NCI-H146 treated with DMSO at 0.1 percent for 48 hours (cell line): ENCODE results near the gene AP2B1.

Experiments
- DNase-seq: peaks from one replicate; lab custom pipeline; 2025; ENCODE audit not compliant: unreplicated experiment; lab: John Stamatoyannopoulos, UW

The AP2B1 gene

GRCh38 chr17:35768797-35769196, 181.7 kb downstream of the AP2B1 start:
- no peak for DNase-seq

GRCh38 chr17:35769895-35770486, 182.9 kb downstream of the AP2B1 start:
- DNase-seq, result no peak

DNA sequence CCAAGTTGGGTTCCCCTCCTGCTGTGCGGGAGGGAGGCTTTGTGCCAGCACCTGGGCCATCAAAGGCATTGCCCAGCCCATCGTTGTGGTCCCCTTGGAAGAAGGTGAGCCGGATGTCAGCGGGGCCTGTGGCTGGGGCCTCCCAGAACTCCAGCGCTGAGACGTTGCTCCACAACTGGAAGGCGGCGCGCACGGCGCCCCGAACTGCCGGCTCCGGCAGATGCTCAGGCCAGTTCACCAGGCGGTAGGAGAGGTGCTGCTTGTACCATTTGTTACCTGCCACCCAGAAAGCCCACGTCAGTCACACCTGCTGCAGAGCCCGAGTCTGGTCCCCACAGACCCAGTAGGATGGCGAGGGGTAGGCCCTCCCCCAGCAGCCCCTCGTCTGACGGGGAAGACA, 186.0 kb downstream of the AP2B1 start:
- DNase-seq, result no peak

DNA sequence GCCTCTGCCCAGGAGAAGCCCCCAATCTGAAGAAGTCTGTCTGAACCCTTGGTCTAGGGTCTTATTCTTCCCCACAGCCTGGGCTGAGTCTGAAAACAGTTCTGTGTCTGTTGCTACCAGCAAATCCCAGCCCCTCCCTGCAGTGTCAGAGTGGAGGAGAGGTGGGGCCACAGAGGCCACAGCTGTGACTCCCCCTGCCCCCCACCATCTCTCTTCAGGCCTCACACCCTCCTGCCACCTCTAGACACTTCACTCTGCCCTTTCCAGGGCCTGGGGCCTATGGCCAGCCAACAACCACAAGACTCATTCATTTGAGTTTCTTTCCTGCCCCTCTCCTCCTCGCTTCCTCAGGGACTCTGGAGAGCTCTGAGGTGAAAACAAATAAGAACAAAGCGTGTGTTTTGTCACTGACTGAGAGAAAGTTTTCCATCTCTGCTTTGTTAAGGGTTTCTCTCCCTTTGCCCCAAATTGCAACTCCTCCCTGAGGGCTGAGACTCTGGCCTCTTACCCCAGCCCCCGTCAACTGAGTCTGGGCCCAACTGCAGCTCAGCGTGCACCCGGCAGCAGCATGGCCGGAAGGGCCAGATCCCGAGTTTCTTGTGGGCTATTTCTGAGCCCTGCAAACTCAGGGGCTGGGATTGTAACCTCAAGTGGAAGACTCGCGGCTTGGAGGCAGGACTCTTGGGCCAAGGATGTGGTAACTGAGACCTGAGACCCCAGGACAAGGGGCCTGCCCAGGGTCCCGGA, 186.7 kb downstream of the AP2B1 start:
- no peak for DNase-seq

DNA sequence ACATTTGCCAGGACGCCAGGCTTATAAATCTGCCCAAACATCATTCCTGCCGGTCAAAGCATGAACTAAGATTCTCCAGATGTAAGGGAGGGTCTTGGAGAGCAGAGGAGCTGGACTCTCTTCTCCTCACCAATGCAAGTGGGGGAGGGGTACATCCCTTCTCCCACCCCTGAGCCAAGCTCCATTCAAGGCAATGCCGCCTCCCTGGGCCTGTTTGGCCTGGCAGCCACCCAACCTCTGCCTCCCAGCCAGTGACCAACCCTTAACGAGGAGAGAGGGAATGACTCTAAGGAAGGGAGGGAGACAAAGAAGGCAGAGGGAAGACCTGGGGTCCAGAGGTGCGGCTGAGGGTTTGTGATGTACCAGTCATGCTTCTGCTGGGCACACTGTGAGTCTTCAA, 187.4 kb downstream of the AP2B1 start:
- DNase-seq, result no peak

DNA sequence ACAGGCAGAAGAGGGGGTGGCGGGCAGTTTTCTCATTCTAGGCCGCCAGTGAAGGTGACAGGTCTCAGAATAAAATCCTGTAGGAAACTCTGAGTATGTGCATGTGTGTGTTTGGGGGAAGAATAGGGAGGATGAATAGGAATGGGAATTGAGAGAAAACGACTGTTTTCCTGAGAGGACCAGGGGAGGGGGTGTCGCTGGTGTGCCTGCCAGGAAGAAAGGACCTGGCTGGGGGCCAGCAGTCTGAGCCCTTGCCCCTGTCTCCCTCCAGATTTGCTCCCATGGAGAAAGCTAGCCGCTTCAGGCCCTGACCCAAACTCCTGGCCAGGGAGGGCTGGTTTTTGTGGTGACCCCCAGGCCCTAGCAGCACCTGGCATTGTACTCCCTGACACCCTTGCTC, 187.9 kb downstream of the AP2B1 start:
- no peak for DNase-seq

DNA sequence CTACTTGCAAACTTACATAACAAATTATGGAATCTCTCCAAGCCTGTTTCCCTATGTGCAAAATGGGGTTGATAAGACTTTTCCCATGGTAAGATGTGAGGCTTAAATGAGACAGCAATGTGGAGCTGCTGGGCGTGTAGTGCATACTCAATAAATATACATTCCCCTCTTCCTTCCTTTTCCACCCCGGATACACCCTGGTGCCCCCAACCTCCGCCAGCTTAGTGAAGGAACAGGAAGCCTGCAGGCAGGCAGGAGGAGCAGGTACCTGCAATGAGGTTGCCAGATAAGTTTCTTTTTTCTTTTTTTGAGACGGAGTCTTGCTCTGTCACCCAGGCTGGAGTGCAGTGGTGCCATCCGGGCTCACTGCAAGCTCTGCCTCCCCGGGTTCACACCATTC, 188.5 kb downstream of the AP2B1 start:
- DNase-seq, result no peak
